Activated CD8-positive, alpha-beta memory T cell treated with anti-CD3 and anti-CD28 coated beads, Interleukin-2, amount 50 U/mL, for 1 hour (primary cell): Measurements from ENCODE around the gene GALNT17.
"Not testable (repeated sequence)": the region's sequence is repeated elsewhere in the genome, so short reads cannot be mapped to it uniquely, and the experiment has no call there.

Experiments used
- DNase-seq: peaks from one replicate; pipeline ENCODE4 v3.0.0-alpha.2; 2020; ENCODE audit errors: extremely low read depth

GALNT17 gene

DNA sequence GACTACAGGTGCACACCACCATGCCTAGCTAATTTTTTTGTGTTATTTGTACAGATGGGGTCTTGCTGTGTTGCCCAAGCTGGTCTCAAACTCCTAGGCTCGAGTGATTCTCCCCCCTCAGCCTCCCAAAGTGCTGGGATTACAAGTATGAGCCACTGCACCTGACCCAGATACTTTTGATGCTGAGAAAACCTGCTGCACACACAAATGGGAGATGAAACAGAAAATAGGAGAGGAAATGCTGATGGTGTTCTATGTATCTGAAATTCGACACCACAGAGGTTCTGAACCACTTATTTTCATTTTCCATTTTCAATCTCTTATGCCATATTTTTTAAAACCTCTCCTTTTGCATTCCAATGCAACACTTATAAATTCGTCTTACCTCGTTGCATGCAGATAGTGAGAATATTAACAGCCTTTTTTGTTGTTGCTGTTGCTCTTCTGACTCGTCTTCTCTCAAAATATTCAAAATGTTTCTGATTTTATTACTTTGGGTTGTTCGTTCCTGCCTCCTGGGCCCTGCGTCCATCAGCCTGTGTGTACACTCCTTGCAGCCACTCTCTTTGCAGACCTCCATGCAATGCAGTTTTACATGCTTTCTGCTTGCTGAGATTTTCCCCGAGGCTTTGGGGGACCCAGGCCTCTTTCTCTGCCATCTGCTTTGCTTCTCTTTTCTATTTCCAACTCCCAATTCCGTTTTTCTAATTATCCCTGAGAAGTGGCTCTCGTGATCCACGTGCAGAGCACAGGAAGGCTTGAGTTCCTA lies 556.1 kb downstream of the GALNT17 start:
- no peak for DNase-seq

- no peak for DNase-seq
Measured at GRCh38 chr7:71691538-71691937, 559.6 kb downstream of the GALNT17 start.

DNA sequence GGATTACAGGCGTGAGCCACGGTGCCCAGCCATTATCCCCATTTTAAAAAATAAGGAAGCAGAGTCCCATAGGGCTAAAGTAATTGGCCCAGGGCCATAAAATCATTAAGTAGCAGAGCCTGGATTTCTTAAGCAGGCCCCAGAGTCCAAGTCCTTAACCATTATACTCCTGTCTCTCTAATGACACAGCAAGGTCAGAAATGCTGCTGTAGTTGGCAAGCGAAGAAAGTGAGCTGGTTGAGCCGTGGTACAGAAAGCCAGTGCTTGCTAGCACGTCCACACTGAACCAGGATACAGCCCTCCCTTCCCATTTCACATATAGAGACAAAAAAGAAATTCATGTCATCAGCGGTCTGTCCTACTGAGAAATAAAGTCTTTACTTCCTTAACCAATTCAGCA lies 562.7 kb downstream of the GALNT17 start:
- no peak for DNase-seq

- DNase-seq: no peak
Measured at GRCh38 chr7:71695186-71695585, 563.2 kb downstream of the GALNT17 start.

DNA sequence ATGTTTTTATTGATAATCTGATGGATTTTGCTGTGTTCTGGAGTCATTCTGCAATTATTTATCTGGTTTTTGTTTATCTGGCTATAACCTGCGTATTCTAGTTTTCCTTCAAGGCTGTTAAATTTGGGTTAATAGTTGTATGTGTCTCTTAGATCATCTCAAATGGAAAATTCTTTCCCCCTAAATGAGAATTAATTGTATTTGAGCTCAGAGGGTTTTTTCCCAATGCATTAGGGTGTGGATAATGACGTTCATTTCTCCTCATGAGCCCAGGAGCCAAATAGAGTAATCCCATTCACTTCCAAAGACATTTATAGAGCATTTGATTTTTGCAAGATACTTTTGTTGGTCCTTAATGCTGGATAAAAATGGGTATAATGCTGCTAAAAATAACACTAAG lies 564.6 kb downstream of the GALNT17 start:
- DNase-seq: no peak

DNA sequence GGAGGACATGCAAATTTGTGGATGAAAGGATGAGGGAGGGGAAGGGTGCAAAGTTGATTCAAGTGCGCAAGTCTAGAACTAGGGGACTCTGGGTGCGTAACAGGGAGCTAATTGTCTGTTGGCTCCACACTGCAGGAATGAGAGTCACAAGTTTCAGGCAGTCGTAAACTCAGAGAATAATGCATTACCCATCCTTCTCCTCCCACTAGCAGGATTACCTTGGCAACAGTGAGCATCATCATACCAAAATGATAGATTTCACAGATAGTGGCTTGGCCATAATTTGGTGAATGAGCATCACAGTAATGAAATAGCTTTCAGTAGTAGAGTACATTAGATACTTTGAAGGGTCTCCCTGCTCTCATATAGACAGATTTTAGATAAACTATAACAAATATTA lies 565.5 kb downstream of the GALNT17 start:
- DNase-seq: no peak

DNA sequence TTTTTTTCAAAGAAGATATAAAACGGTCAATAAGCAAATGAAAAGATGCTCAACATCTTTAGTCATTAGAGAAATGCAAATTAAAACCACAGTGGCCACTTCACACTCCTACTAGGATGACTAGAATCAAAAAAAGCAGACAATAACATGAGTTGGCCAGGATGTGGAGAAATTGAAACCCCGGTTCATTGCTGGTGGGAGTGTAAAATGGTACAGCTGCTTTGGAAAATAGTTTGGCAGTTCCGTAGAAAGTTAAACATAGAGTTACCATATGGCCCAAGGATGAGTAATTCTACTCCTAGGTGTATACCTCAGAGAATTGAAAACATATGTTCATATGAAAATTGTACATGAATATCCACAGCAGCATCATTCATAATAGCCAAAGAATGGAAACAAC lies 573.3 kb downstream of the GALNT17 start:
- no peak for DNase-seq

- DNase-seq: no peak
Measured at GRCh38 chr7:71705901-71706596, 574.1 kb downstream of the GALNT17 start.

- no peak for DNase-seq
Measured at GRCh38 chr7:71706597-71706975, 574.6 kb downstream of the GALNT17 start.

DNA sequence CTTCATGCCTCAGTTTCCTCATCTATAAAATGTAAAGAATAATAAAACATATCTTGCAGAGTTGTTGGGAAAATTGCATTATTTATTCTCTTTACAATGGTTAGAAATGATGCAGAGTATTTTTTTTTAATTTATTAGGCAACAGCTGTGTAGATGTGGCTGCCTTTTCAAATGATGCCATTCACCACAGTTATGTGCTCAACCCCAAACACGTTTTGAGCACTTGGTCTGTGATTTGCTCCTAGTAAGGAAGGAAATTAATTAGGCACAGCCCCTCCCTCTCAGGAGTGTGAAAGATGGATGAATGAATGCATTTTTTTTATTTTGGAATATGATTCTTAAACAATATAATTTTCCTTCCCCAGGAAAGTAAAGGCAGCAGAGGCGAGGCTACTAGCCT lies 575.1 kb downstream of the GALNT17 start:
- no peak for DNase-seq

GRCh38 chr7:71708710-71709109 lies 576.8 kb downstream of the GALNT17 start:
- DNase-seq: no peak

DNA sequence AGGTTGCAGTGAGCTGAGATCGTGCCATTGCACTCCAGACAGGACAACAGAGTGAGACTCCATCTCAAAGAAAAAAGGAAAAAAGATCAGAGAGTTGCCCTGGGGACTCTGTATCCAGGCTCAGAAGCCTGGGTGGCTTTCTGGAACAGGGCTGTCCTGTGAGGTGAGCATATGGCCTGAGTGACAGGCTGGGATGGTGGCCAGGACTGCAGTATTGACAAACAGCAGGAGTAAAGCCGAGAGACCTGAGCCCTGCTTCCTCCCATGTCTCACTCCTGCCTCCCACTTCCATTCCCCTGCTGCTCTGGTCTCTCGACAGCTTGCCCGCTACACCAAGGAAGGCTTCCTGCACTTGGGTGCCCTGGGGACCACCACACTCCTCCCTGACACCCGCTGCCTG lies 578.5 kb downstream of the GALNT17 start:
- no peak for DNase-seq

GRCh38 chr7:71712653-71713180 lies 580.8 kb downstream of the GALNT17 start:
- DNase-seq: no peak

DNA sequence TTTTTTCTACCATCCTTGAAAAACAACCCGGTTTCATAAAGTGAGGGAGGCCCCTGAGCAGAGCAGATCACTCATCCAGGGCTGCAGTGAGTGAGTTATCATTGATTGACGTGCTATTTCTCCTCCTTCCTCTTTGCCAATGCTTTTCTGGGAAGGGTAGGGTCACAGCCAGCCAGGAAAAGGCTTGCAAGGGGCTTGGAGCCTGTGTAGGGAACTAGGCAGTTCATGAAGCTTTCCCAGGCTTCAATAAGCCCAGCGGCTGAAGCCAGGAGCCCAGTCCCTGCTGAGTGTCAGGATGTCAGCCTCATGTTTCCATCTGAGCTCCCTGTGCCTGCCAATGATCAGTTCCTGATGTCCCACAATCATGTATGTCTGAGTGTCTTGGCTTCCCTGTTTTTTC lies 584.7 kb downstream of the GALNT17 start:
- DNase-seq: no peak

DNA sequence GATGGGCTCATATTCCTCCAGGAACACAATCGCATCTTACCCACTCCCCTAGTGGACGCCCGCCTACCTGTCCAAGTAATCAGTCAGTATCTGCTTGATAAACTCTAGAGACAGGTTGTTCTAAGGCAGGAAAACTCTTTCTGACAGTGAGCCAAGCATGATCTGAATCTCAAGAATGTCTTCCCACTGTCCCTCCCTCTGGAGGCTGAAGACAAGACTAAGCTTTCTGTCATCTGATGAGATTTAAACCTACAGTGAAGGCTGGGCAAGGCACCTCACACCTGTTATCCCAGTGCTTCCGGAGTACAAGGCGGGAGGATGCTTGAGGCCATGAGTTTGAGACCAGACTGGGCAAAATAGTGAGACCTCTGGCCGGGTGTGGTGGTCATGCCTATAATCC lies 586.6 kb downstream of the GALNT17 start:
- DNase-seq: no peak

- no peak for DNase-seq
Measured at GRCh38 chr7:71721742-71722141, 589.8 kb downstream of the GALNT17 start.

GRCh38 chr7:71723859-71724258 lies 591.9 kb downstream of the GALNT17 start:
- no peak for DNase-seq

DNA sequence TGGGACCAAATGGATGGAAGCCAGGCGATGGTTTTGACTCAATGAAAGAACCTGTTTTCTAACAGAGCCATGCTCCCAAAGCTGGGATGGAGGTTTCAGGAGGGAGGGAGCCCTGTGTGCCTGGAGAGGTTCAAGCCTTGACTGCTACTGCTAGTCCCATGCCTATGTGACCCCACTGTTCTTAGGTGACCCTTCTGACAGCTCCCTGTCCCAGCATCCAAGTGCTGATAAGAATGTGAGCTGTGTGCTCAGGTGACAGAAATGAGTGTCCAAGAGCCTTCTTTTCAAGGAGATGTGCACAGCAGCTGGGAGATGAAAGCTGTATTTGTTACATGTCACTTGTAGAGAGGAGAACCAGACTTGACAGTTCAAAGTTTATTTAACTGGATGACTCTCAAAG lies 595.4 kb downstream of the GALNT17 start:
- DNase-seq: no peak

- no peak for DNase-seq
Measured at GRCh38 chr7:71731740-71732139, 599.8 kb downstream of the GALNT17 start.

DNA sequence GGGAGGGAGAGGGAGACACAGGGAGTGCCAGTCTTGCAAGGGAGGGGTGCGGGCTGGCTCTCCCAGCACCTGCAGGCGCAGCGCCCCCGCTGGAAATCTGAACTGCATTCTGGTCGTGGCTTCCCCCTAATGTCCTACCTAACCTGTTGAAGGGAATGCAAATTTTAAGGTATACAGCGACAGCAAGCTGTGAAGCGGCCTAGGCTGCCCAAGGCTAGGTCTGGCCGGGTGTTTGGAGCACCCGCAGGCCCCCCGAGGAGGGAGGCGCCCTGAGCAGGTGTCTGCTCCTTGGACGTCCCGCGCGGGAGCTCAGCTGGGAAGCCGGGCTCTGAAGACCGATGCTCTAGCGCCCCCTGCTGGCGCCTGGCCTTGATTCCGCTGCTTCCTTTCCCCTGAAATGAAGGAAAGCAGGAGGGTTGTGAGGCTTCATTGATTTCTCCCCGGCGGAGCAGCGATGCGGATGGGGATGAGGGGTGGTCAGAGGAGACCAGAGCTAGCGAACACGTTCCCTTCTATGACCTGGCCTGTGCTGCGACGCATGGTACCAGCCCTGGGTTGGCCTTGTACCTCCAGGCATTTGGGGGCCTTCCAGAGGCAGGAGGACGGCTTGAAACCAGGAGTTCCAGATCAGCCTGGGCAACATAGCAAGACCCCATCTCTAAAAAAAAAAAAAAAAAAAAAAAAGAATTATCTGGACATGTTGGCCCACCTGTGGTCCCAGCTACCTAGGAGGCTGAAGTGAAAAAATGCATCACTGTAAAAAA lies 601.3 kb downstream of the GALNT17 start:
- DNase-seq: no peak

DNA sequence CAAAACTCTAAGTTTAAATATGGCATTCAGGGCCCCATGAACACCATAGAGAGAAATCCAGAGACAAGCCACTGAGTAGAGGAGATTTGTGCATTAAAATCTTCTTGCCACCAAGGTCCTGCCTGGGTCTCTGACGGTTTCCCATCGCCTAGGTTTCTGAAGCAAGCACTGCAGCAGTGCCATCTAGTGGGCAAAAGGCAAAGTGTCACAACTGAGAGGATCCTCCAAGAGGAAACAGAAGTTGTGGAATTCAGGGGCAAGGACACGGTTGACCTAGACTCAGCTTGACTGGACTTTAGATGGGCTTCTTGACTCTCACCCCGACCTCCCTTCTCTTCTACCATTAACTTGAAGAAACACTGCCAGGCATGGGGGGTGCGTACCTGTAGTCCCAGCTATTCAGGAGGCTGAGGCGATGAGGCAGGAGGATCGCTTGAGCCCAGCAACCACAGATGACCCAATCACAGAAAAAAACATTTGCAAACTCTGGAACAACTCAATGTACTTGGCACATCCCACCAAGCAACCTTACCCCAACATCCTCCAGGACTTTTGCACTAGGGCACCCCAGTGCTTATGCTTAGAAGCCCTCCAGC lies 604.1 kb downstream of the GALNT17 start:
- no peak for DNase-seq

DNA sequence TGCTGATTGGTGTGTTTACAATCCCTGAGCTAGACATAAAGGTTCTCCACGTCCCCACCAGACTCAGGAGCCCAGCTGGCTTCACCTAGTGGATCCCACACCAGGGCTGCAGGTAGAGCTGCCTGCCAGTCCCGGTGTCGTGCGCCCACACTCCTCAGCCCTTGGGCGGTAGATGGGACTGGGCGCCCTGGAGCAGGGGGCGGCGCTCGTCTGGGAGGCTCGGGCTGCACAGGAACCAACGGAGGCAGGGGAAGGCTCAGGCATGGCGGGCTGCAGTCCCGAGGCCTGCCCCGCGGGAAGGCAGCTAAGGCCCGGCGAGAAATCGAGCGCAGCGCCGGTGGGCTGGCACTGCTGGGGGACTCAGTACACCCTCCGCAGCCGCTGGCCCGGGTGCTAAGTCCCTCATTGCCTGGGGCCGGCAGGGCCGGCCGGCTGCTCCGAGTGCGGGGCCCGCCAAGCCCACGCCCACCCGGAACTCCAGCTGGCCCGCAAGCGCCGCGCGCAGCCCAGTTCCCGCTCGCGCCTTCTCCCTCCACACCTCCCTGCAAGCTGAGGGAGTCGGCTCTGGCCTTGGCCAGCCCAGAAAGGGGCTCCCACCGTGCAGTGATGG lies 606.1 kb downstream of the GALNT17 start:
- not testable (repeated sequence) for DNase-seq
